Neural progenitor cell (in vitro differentiated cells): Measurements from ENCODE around the gene ZNF844.

ENCODE experiments used
- CTCF ChIP-seq: fragments of 200-600 bp; sonication (generic); IDR thresholded peaks from 2 replicates; pipeline ENCODE4 v1.5.1; 2017; ENCODE audit warnings: antibody characterized with exemption, mild to moderate bottlenecking
- EZH2 ChIP-seq: fragments of 200-600 bp; sonication (generic); IDR thresholded peaks from 2 replicates; pipeline ENCODE4 v1.6.1; 2017; ENCODE audit warnings: antibody characterized with exemption, mild to moderate bottlenecking, moderate library complexity

GRCh38 chr19:12098040-12098439 is 33.5 kb downstream of the ZNF844 start:
- TF ChIP-seq CTCF (no peak), EZH2 (no peak)
